Neutrophil (primary cell): Measurements from ENCODE around the gene SLC22A4.

Source experiments
- H3K27ac ChIP-seq: fragments of 200-600 bp; sonication (generic); 2 replicates; pipeline ENCODE4 v1.5.1; 2016; ENCODE audit warnings: mild to moderate bottlenecking, moderate library complexity
- H3K27me3 ChIP-seq: fragments of 200-600 bp; sonication (generic); 2 replicates; pipeline ENCODE4 v1.6.0; 2016; ENCODE audit warnings: mild to moderate bottlenecking
- H3K36me3 ChIP-seq: fragments of 200-600 bp; sonication (generic); 2 replicates; pipeline ENCODE4 v1.5.1; 2017
- H3K4me1 ChIP-seq, 2 experiments: fragments of 200-600 bp in 1 of 2; sonication (generic) in 1 of 2; 1 replicate in 1 of 2; 2 replicates in 1 of 2; pipeline versions ENCODE4 v1.5.1 to v1.6.1; 2013 to 2016; ENCODE audit warnings: low read depth in 1 of 2, low read length in 1 of 2, mild to moderate bottlenecking in 1 of 2, moderate library complexity in 1 of 2; ENCODE audit not compliant: control insufficient read depth in 1 of 2, insufficient read depth in 1 of 2
- H3K4me3 ChIP-seq, 2 experiments: fragments of 200-600 bp in 1 of 2; sonication (generic) in 1 of 2; 1 replicate in 1 of 2; 2 replicates in 1 of 2; pipeline ENCODE4 v1.5.1; 2013 to 2016; ENCODE audit warnings: low read depth in 1 of 2, low read length in 1 of 2, mild to moderate bottlenecking in 1 of 2, moderate library complexity in 1 of 2
- H3K9me3 ChIP-seq: fragments of 200-600 bp; sonication (generic); 2 replicates; pipeline ENCODE4 v1.5.1; 2016
- TF ChIP-seq, protein P1 (sequence below): fragments of 200-600 bp; sonication (generic); IDR thresholded peaks from 2 replicates; pipeline ENCODE4 v1.5.1; 2016; ENCODE audit warnings: antibody characterized with exemption

Gene SLC22A4

GRCh38 chr5:132267931-132268768 lies 26.0 kb upstream of the SLC22A4 start:
- no peaks in the 10 kb centered on the region for H3K36me3 ChIP-seq
- no peaks in the 10 kb centered on the region for H3K9me3 ChIP-seq
- no peak overlapping the region for H3K4me3 ChIP-seq
- peaks cover 16% of the 10 kb centered on the region for H3K27me3 ChIP-seq
- no peak overlapping the region for H3K27ac ChIP-seq
- peaks cover 0 to 21% of the 10 kb centered on the region in 2 experiments for H3K4me1 ChIP-seq
- TF ChIP-seq, protein P1, sequence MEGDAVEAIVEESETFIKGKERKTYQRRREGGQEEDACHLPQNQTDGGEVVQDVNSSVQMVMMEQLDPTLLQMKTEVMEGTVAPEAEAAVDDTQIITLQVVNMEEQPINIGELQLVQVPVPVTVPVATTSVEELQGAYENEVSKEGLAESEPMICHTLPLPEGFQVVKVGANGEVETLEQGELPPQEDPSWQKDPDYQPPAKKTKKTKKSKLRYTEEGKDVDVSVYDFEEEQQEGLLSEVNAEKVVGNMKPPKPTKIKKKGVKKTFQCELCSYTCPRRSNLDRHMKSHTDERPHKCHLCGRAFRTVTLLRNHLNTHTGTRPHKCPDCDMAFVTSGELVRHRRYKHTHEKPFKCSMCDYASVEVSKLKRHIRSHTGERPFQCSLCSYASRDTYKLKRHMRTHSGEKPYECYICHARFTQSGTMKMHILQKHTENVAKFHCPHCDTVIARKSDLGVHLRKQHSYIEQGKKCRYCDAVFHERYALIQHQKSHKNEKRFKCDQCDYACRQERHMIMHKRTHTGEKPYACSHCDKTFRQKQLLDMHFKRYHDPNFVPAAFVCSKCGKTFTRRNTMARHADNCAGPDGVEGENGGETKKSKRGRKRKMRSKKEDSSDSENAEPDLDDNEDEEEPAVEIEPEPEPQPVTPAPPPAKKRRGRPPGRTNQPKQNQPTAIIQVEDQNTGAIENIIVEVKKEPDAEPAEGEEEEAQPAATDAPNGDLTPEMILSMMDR, result no peak

GRCh38 chr5:132268769-132269551 lies 25.2 kb upstream of the SLC22A4 start:
- H3K4me1 ChIP-seq, result peaks cover 0 to 21% of the 10 kb centered on the region in 2 experiments
- H3K27ac ChIP-seq, result no peak overlapping the region
- H3K36me3 ChIP-seq, result no peaks in the 10 kb centered on the region

DNA sequence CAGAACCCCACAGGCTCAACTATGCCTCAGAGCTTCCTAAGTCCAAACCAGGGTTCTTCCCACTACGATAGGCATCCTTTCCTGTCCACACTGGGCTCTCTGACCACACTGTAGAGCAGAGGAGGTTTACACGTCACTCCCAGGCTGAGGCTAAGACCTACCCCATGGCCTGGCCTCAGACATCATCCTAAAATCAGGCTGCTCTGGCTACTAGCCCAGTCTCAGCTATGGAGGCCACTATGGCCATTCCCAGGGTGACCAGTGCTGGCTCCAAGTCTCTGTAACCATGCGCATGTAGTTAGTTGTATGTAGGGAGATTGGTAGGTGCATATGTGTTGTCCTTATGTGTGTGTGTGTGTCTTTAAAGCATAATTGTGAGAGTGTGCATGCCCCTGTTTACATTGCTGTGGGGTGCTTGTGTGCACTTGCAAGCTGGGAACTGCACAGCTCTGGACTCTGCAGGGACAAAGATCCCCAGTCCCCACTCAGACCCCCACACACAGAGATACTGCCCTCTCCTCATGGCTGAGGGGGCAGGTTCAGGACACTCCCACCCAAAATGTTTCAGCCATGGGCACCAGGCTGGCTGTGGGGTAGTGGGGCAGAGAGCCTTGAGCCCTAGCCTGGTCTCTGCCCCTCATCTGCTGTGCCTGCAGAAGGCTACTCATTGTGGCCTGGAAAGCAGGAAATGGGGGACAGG lies 24.4 kb upstream of the SLC22A4 start:
- Histone ChIP-seq H3K4me3 (no peak overlapping the region), H3K27me3 (peaks cover 16% of the 10 kb centered on the region), H3K36me3 (no peaks in the 10 kb centered on the region), H3K4me1 (peaks cover 0 to 21% of the 10 kb centered on the region in 2 experiments), H3K27ac (no peak overlapping the region), H3K9me3 (no peaks in the 10 kb centered on the region)
- TF ChIP-seq, protein P1, result no peak

More at GRCh38 chr5:132268769-132269551, 25.2 kb upstream of the SLC22A4 start:
- TF ChIP-seq, protein P1, result no peak
- no peaks in the 10 kb centered on the region for H3K9me3 ChIP-seq
- peaks cover 16% of the 10 kb centered on the region for H3K27me3 ChIP-seq
- no peak overlapping the region for H3K4me3 ChIP-seq

- Histone ChIP-seq H3K27ac (no peak overlapping the region), H3K27me3 (peaks cover 16% of the 10 kb centered on the region), H3K4me3 (no peak overlapping the region), H3K4me1 (peaks cover 0 to 21% of the 10 kb centered on the region in 2 experiments), H3K36me3 (no peaks in the 10 kb centered on the region), H3K9me3 (no peaks in the 10 kb centered on the region)
- TF ChIP-seq, protein P1, result no peak
These were observed 23.9 kb upstream of the SLC22A4 start for GRCh38 chr5:132270335-132270665.

- Histone ChIP-seq H3K4me3 (no peak overlapping the region), H3K9me3 (no peaks in the 10 kb centered on the region), H3K27ac (no peak overlapping the region), H3K36me3 (no peaks in the 10 kb centered on the region), H3K4me1 (peaks cover 0 to 21% of the 10 kb centered on the region in 2 experiments), H3K27me3 (peaks cover 16% of the 10 kb centered on the region)
- TF ChIP-seq, protein P1, result no peak
These were observed 23.5 kb upstream of the SLC22A4 start for GRCh38 chr5:132270706-132271105.
